ENCODE results near the gene TFB1M. TPM values are rescaled to one million over a fixed set of nuclear protein-coding genes. Genes with fewer than 3 reads are reported as not detected.
A peak's percentile ranks its signal among the peaks of the same experiment; 100 is the strongest.

Gene TFB1M
- polyA plus RNA-seq, 2 of the 4 experiments (the other 2 are of a cell fraction): 9.8 to 19.5 TPM

DNA sequence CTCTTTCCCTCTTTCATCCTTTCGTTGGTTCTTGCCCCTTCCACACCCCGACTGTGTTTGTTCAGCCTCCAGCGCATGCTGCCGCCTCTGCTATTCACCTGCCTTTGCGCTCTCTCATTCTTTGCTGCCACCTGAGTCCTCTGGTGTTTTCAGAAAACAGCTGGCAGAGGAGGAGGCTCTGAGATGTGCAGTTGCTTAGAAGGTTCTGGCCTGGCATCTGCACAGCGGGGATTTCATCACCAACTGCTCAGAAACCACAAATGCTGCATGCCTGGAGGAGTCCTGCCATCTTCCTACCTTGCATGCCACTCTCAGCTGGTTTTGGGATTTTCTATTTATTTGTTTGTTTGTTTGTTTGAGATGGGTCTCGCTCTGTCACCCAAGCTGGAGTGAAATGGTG lies 89.7 kb downstream of the TFB1M start:
- TF ChIP-seq, protein P1, sequence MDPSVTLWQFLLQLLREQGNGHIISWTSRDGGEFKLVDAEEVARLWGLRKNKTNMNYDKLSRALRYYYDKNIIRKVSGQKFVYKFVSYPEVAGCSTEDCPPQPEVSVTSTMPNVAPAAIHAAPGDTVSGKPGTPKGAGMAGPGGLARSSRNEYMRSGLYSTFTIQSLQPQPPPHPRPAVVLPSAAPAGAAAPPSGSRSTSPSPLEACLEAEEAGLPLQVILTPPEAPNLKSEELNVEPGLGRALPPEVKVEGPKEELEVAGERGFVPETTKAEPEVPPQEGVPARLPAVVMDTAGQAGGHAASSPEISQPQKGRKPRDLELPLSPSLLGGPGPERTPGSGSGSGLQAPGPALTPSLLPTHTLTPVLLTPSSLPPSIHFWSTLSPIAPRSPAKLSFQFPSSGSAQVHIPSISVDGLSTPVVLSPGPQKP (IDR thresholded peaks at IDR 0.05; ENCODE audit: low read depth, low read length): no peak
- no peak for TF ChIP-seq CBX2 (IDR thresholded peaks at IDR 0.05; ENCODE audit: borderline replicate concordance, low read depth)
- TF ChIP-seq HEYL (CRISPR knock-in tag; IDR thresholded peaks at IDR 0.05): no peak
- no peak for TF ChIP-seq KDM5A (IDR thresholded peaks at IDR 0.05)
- no peak for TF ChIP-seq MAZ (IDR thresholded peaks at IDR 0.05; ENCODE audit: borderline replicate concordance, low read depth, low read length)
- TF ChIP-seq ESRRA (IDR thresholded peaks at IDR 0.05; ENCODE audit: borderline replicate concordance, low read length): no peak
- TF ChIP-seq EP300 (IDR thresholded peaks at IDR 0.05): no peak
- TF ChIP-seq ATOH8 (CRISPR knock-in tag; IDR thresholded peaks at IDR 0.05; ENCODE audit: low read depth): no peak
- TF ChIP-seq RCOR1 (IDR thresholded peaks at IDR 0.05; ENCODE audit: low read depth, low read length): no peak
- no peak for TF ChIP-seq TFCP2L1 (CRISPR knock-in tag; IDR thresholded peaks at IDR 0.05)
- TF ChIP-seq HES2 (IDR thresholded peaks at IDR 0.05): no peak
- TF ChIP-seq MYC (IDR thresholded peaks at IDR 0.05; ENCODE audit: borderline replicate concordance, low read length): no peak
- TF ChIP-seq CBX8 (IDR thresholded peaks at IDR 0.05): no peak
- Histone ChIP-seq H3K4me1 (peaks cover 16% of the 10 kb centered on the region), H3K4me2 (peak overlapping the region; percentile 66), H3K9me3 (no peaks in the 10 kb centered on the region), H3K4me3 (no peak overlapping the region), H3K27ac (peak overlapping the region; percentile 27 to 80; a peak in 3 of 6 replicates)
- DNase-seq (ENCODE audit: low read depth in 1 of 2, low spot score in 1 of 2) (no peak), ATAC-seq (no peak), FAIRE-seq (no peak)
- ChIA-PET CTCF (no interaction called here), POLR2A (interaction anchor here (0.7 kb wide), 1 partner anchor 36 kb away, joined by 4 read pairs; no protein-coding TSS in a partner anchor)
- 94% methylated on average over 7 of the region's 7 CpGs for WGBS (ENCODE audit: missing lambda C conversion rate)

GRCh38 chr6:155223646-155224451 lies 90.4 kb downstream of the TFB1M start:
- FAIRE-seq (no peak), ATAC-seq (peak; percentile 85), DNase-seq (ENCODE audit: low read depth in 1 of 2, low spot score in 1 of 2) (peak in 1 of 2 experiments; percentile 60)
- H3K27ac ChIP-seq: peak overlapping the region; percentile 58 to 80; a peak in 5 of 6 replicates
- POLR2A ChIA-PET: interaction anchor here (0.7 kb wide), 1 partner anchor 35 kb away, joined by 4 read pairs; no protein-coding TSS in a partner anchor
- H3K9me3 ChIP-seq: no peaks in the 10 kb centered on the region
- WGBS (ENCODE audit: missing lambda C conversion rate): 46% methylated on average over 12 of the region's 12 CpGs
- H3K4me1 ChIP-seq: peaks cover 16% of the 10 kb centered on the region
- CTCF ChIA-PET: no interaction called here
- H3K4me3 ChIP-seq: no peak overlapping the region
- peak overlapping the region; percentile 66 for H3K4me2 ChIP-seq
- TF ChIP-seq, protein P1 (IDR thresholded peaks at IDR 0.05; ENCODE audit: low read depth, low read length): no peak
- TF ChIP-seq MYC (IDR thresholded peaks at IDR 0.05; ENCODE audit: borderline replicate concordance, low read length): no peak
- no peak for TF ChIP-seq FOSL2 (IDR thresholded peaks at IDR 0.05)
- peak; percentile 67 for TF ChIP-seq FOSL2 (CRISPR knock-in tag; IDR thresholded peaks at IDR 0.05)
- TF ChIP-seq, protein P2, sequence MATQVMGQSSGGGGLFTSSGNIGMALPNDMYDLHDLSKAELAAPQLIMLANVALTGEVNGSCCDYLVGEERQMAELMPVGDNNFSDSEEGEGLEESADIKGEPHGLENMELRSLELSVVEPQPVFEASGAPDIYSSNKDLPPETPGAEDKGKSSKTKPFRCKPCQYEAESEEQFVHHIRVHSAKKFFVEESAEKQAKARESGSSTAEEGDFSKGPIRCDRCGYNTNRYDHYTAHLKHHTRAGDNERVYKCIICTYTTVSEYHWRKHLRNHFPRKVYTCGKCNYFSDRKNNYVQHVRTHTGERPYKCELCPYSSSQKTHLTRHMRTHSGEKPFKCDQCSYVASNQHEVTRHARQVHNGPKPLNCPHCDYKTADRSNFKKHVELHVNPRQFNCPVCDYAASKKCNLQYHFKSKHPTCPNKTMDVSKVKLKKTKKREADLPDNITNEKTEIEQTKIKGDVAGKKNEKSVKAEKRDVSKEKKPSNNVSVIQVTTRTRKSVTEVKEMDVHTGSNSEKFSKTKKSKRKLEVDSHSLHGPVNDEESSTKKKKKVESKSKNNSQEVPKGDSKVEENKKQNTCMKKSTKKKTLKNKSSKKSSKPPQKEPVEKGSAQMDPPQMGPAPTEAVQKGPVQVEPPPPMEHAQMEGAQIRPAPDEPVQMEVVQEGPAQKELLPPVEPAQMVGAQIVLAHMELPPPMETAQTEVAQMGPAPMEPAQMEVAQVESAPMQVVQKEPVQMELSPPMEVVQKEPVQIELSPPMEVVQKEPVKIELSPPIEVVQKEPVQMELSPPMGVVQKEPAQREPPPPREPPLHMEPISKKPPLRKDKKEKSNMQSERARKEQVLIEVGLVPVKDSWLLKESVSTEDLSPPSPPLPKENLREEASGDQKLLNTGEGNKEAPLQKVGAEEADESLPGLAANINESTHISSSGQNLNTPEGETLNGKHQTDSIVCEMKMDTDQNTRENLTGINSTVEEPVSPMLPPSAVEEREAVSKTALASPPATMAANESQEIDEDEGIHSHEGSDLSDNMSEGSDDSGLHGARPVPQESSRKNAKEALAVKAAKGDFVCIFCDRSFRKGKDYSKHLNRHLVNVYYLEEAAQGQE (IDR thresholded peaks at IDR 0.05): no peak
- TF ChIP-seq NPAS2 (CRISPR knock-in tag; IDR thresholded peaks at IDR 0.05; ENCODE audit: borderline replicate concordance): no peak
- TF ChIP-seq GATA3 (IDR thresholded peaks at IDR 0.05; ENCODE audit: borderline replicate concordance): 0 out of 2 replicates have a peak, but pooled peaks have one; percentile 17
- TF ChIP-seq JUNB (IDR thresholded peaks at IDR 0.05): peak; percentile 42; the same call in 1 of the 2 replicates
- TF ChIP-seq NR3C1 (IDR thresholded peaks at IDR 0.05): no peak
- TF ChIP-seq EP300 (IDR thresholded peaks at IDR 0.05): no peak
- no peak for TF ChIP-seq FOSB (CRISPR knock-in tag; IDR thresholded peaks at IDR 0.05)
- no peak for TF ChIP-seq POLR2AphosphoS2 (conservative IDR thresholded peaks at IDR 0.05; ENCODE audit: low read length)
- no peak for TF ChIP-seq RARB (CRISPR knock-in tag; IDR thresholded peaks at IDR 0.05)
- no peak for TF ChIP-seq SREBF2 (IDR thresholded peaks at IDR 0.05)
- TF ChIP-seq FOXS1 (CRISPR knock-in tag; IDR thresholded peaks at IDR 0.05): no peak
- no peak for TF ChIP-seq ZNF302 (CRISPR knock-in tag; IDR thresholded peaks at IDR 0.05)
- TF ChIP-seq BHLHE40 (IDR thresholded peaks at IDR 0.05; ENCODE audit: low read depth, low read length): no peak
- no peak for TF ChIP-seq HMGXB4 (CRISPR knock-in tag; IDR thresholded peaks at IDR 0.05; ENCODE audit: borderline replicate concordance)
- TF ChIP-seq CBX8 (IDR thresholded peaks at IDR 0.05): no peak
- no peak for TF ChIP-seq TFCP2L1 (CRISPR knock-in tag; IDR thresholded peaks at IDR 0.05)

Measured in A549 (cell line).